H9 (cell line): ENCODE data around the gene LHX4. TPM values are rescaled to one million over a fixed set of nuclear protein-coding genes. Genes with fewer than 3 reads are reported as not detected.

Experiments
- DNase-seq: peaks from one replicate; pipeline ENCODE4 v3.0.0-alpha.2; 2017
- H2AFZ ChIP-seq: one replicate; pipeline ENCODE4 v1.6.1; 2013; ENCODE audit warnings: mild to moderate bottlenecking, low read length, control low read depth, moderate library complexity
- H2AK5ac ChIP-seq: 2 replicates; pipeline ENCODE4 v1.6.1; 2013; ENCODE audit warnings: low read length, control low read depth, mixed read lengths; ENCODE audit not compliant: insufficient read length
- H2BK120ac ChIP-seq: one replicate; pipeline ENCODE4 v1.6.1; 2013; ENCODE audit warnings: low read depth, mild to moderate bottlenecking, low read length, control low read depth, inconsistent platforms; ENCODE audit not compliant: poor library complexity, severe bottlenecking
- H2BK12ac ChIP-seq: 2 replicates; pipeline ENCODE4 v1.6.1; 2013; ENCODE audit warnings: low read length, control low read depth, mixed read lengths, low read depth; ENCODE audit not compliant: insufficient read length
- H2BK15ac ChIP-seq: 2 replicates; pipeline ENCODE4 v1.6.1; 2013; ENCODE audit warnings: low read depth, low read length, control low read depth
- H2BK20ac ChIP-seq: one replicate; pipeline ENCODE4 v1.6.1; 2013; ENCODE audit warnings: low read depth, mild to moderate bottlenecking, low read length, control low read depth, inconsistent platforms; ENCODE audit not compliant: poor library complexity, severe bottlenecking
- H2BK5ac ChIP-seq: 2 replicates; pipeline ENCODE4 v1.6.1; 2013; ENCODE audit warnings: low read length, control low read depth, mixed read lengths; ENCODE audit not compliant: insufficient read length
- H3K14ac ChIP-seq: 2 replicates; pipeline ENCODE4 v1.6.1; 2013; ENCODE audit warnings: low read length, control low read depth; ENCODE audit not compliant: insufficient read depth
- H3K18ac ChIP-seq: 2 replicates; pipeline ENCODE4 v1.6.1; 2013; ENCODE audit warnings: low read depth, mild to moderate bottlenecking, mixed read lengths, low read length, control low read depth; ENCODE audit not compliant: insufficient read length
- H3K23ac ChIP-seq: 2 replicates; pipeline ENCODE4 v1.6.1; 2013; ENCODE audit warnings: low read length, control low read depth, mixed read lengths, low read depth; ENCODE audit not compliant: insufficient read length
- H3K23me2 ChIP-seq: 2 replicates; pipeline ENCODE4 v1.6.1; 2013; ENCODE audit warnings: low read depth, mild to moderate bottlenecking, mixed read lengths, low read length, control low read depth; ENCODE audit not compliant: insufficient read length, poor library complexity, severe bottlenecking
- H3K27ac ChIP-seq: 2 replicates; pipeline ENCODE4 v1.5.1; 2013; ENCODE audit warnings: low read length, control low read depth, mixed read lengths, low read depth; ENCODE audit not compliant: insufficient read length
- H3K27me3 ChIP-seq: 2 replicates; pipeline ENCODE4 v1.6.1; 2013; ENCODE audit warnings: low read length, control low read depth, inconsistent platforms; ENCODE audit not compliant: insufficient read depth
- H3K4ac ChIP-seq: 2 replicates; pipeline ENCODE4 v1.6.1; 2013; ENCODE audit warnings: low read depth, mild to moderate bottlenecking, control low read depth, inconsistent platforms, low read length, moderate library complexity
- H3K4me1 ChIP-seq: 2 replicates; pipeline ENCODE4 v1.6.1; 2013; ENCODE audit warnings: low read length, control low read depth, inconsistent platforms; ENCODE audit not compliant: insufficient read depth
- H3K4me2 ChIP-seq: 2 replicates; pipeline ENCODE4 v1.6.1; 2013; ENCODE audit warnings: low read length, control low read depth, mixed read lengths; ENCODE audit not compliant: insufficient read length, insufficient read depth
- H3K56ac ChIP-seq: 2 replicates; pipeline ENCODE4 v1.6.1; 2013; ENCODE audit warnings: low read depth, mild to moderate bottlenecking, mixed read lengths, low read length, control low read depth; ENCODE audit not compliant: insufficient read length
- H3K79me1 ChIP-seq: 2 replicates; pipeline ENCODE4 v1.6.1; 2013; ENCODE audit warnings: low read depth, mild to moderate bottlenecking, moderate library complexity, low read length, control low read depth, inconsistent platforms; ENCODE audit not compliant: insufficient read depth, poor library complexity, severe bottlenecking
- H3K79me2 ChIP-seq: 2 replicates; pipeline ENCODE4 v1.6.1; 2013; ENCODE audit warnings: low read length, control low read depth, inconsistent platforms; ENCODE audit not compliant: insufficient read depth
- H3K9ac ChIP-seq: 2 replicates; pipeline ENCODE4 v1.6.1; 2013; ENCODE audit warnings: low read length, control low read depth, mixed read lengths; ENCODE audit not compliant: insufficient read length; ENCODE audit errors: extremely low read depth
- H3K9me3 ChIP-seq: one replicate; pipeline ENCODE4 v1.6.1; 2013; ENCODE audit warnings: low read depth, low read length, inconsistent platforms; ENCODE audit not compliant: control insufficient read depth
- H3T11ph ChIP-seq: one replicate; pipeline ENCODE4 v1.6.1; 2013; ENCODE audit warnings: mild to moderate bottlenecking, low read length, control low read depth, inconsistent platforms
- H4K20me1 ChIP-seq: one replicate; pipeline ENCODE4 v1.6.1; 2013; ENCODE audit not compliant: control insufficient read depth, insufficient read length, insufficient read depth
- H4K5ac ChIP-seq: 2 replicates; pipeline ENCODE4 v1.6.1; 2013; ENCODE audit warnings: low read depth, mild to moderate bottlenecking, mixed read lengths, low read length, control low read depth; ENCODE audit not compliant: insufficient read length
- H4K8ac ChIP-seq: replicated peaks from 2 replicates; pipeline ENCODE4 v1.6.1; 2013; ENCODE audit warnings: low read length, control low read depth, mixed read lengths, low read depth; ENCODE audit not compliant: insufficient read length
- H4K91ac ChIP-seq: 2 replicates; pipeline ENCODE4 v1.6.1; 2013; ENCODE audit warnings: low read depth, mild to moderate bottlenecking, moderate library complexity, mixed read lengths, low read length, control low read depth; ENCODE audit not compliant: insufficient read length
- H3K27ac Mint-ChIP-seq, 3 experiments: 2 replicates in 2 of 3; 3 replicates in 1 of 3; pipeline ENCODE4 v1.8.0; 2020 to 2021; ENCODE audit warnings: mixed read lengths in 3 of 3, mild to moderate bottlenecking in 1 of 3, moderate library complexity in 1 of 3
- H3K27me3 Mint-ChIP-seq: 2 replicates; pipeline ENCODE4 v1.8.0; 2021; ENCODE audit warnings: low read depth, mild to moderate bottlenecking, moderate library complexity, mixed read lengths
- H3K36me3 Mint-ChIP-seq, 3 experiments: 2 replicates in 2 of 3; 3 replicates in 1 of 3; pipeline ENCODE4 v1.8.0; 2020 to 2021; ENCODE audit warnings: low read depth in 3 of 3, mixed read lengths in 3 of 3; ENCODE audit not compliant: insufficient read depth in 1 of 3
- H3K4me1 Mint-ChIP-seq, 2 experiments: 2 replicates each; pipeline ENCODE4 v1.8.0; 2020; ENCODE audit warnings: mixed read lengths in 2 of 2
- H3K4me3 Mint-ChIP-seq, 2 experiments: 2 replicates in 1 of 2; 3 replicates in 1 of 2; pipeline ENCODE4 v1.8.0; 2020 to 2021; ENCODE audit warnings: mild to moderate bottlenecking in 2 of 2, mixed read lengths in 2 of 2, moderate library complexity in 1 of 2
- H3K9me3 Mint-ChIP-seq, 2 experiments: 2 replicates in 1 of 2; 3 replicates in 1 of 2; pipeline ENCODE4 v1.8.0; 2020; ENCODE audit warnings: mild to moderate bottlenecking in 2 of 2, mixed read lengths in 2 of 2, moderate library complexity in 1 of 2
- CTCF ChIP-seq: fragments of 200-600 bp; sonication (generic); conservative IDR thresholded peaks from 3 replicates; pipeline ENCODE4 v1.8.0; 2021; ENCODE audit warnings: antibody characterized with exemption, mild to moderate bottlenecking
- whole genome bisulfite sequencing: extraction: QIAGEN DNeasy Blood & Tissue Kit; methylation state at CpG from one replicate; pipeline ENCODE4 v1.1.7; 2013; ENCODE audit warnings: missing lambda C conversion rate, low lambda C conversion rate, mixed read lengths; ENCODE audit not compliant: insufficient read length; ENCODE audit errors: extremely low coverage; 5-methylcytosine and 5-hydroxymethylcytosine counted together
- total RNA-seq: library from RNA; stranded (reverse); gene quantifications from 2 replicates; pipeline ENCODE4 v1.2.1, GENCODE V29; 2021

LHX4 gene
- total RNA-seq, 1 experiment from 2014 or later = 1.9 TPM

GRCh38 chr1:180211156-180211859 is 18.8 kb upstream of the LHX4 start:
- H3K27ac Mint-ChIP-seq = no peak overlapping the region; a peak in 1 of 7 replicates
- H3K18ac ChIP-seq = no peak overlapping the region
- H4K5ac ChIP-seq = no peak overlapping the region

More at GRCh38 chr1:180211156-180211859, 18.8 kb upstream of the LHX4 start:
- Histone ChIP-seq H4K20me1 (no peaks in the 10 kb centered on the region), H2BK15ac (no peak overlapping the region), H3K4me1 (no peaks in the 10 kb centered on the region), H2AFZ (no peak overlapping the region), H2BK5ac (no peak overlapping the region), H3K23me2 (no peaks in the 10 kb centered on the region), H2BK120ac (no peak overlapping the region), H3K27ac (no peak overlapping the region), H4K8ac (no peak overlapping the region), H3K23ac (no peak overlapping the region), H3K4ac (no peak overlapping the region), H3T11ph (no peak overlapping the region), H2BK20ac (no peak overlapping the region), H2AK5ac (no peak overlapping the region), H2BK12ac (no peak overlapping the region), H4K91ac (no peak overlapping the region), H3K79me2 (no peaks in the 10 kb centered on the region), H3K56ac (no peak overlapping the region), H3K9me3 (no peaks in the 10 kb centered on the region), H3K79me1 (no peaks in the 10 kb centered on the region), H3K27me3 (no peaks in the 10 kb centered on the region), H3K4me2 (no peak overlapping the region), H3K14ac (no peak overlapping the region; the same call in 1 of the 2 replicates), H3K9ac (no peak overlapping the region)
- no peak overlapping the region for H3K4me3 Mint-ChIP-seq
- no peaks in the 10 kb centered on the region for H3K36me3 Mint-ChIP-seq
- no peak for DNase-seq
- TF ChIP-seq CTCF = no peak
- H3K9me3 Mint-ChIP-seq = no peaks in the 10 kb centered on the region
- peaks cover 8% of the 10 kb centered on the region in 2 experiments for H3K4me1 Mint-ChIP-seq
- peaks cover 14% of the 10 kb centered on the region for H3K27me3 Mint-ChIP-seq
- no CpG with 5 or more reads among the region's 12 CpGs for WGBS
